HG03139 (cell line): ENCODE measurements around the gene TAS2R40.
"Not testable (repeated sequence)": the region's sequence is repeated elsewhere in the genome, so short reads cannot be mapped to it uniquely, and the experiment has no call there.

Source experiments
- ATAC-seq: cut with Tn5 transposase; IDR thresholded peaks from one replicate; pipeline ENCODE4 v1.9.1; 2021; ENCODE audit not compliant: unreplicated experiment

Gene TAS2R40

GRCh38 chr7:143221737-143222136, at the start of gene TAS2R40:
Gene TAS2R40 (plus strand): TSS chr7:143222037. CDS start chr7:143222079, 42 bp downstream.
- no peak for ATAC-seq

- no peak for ATAC-seq
Observed at GRCh38 chr7:143172354-143172753, 49.5 kb upstream of the TAS2R40 start.

- ATAC-seq, result no peak
Observed at GRCh38 chr7:143176128-143176527, 45.7 kb upstream of the TAS2R40 start.

DNA sequence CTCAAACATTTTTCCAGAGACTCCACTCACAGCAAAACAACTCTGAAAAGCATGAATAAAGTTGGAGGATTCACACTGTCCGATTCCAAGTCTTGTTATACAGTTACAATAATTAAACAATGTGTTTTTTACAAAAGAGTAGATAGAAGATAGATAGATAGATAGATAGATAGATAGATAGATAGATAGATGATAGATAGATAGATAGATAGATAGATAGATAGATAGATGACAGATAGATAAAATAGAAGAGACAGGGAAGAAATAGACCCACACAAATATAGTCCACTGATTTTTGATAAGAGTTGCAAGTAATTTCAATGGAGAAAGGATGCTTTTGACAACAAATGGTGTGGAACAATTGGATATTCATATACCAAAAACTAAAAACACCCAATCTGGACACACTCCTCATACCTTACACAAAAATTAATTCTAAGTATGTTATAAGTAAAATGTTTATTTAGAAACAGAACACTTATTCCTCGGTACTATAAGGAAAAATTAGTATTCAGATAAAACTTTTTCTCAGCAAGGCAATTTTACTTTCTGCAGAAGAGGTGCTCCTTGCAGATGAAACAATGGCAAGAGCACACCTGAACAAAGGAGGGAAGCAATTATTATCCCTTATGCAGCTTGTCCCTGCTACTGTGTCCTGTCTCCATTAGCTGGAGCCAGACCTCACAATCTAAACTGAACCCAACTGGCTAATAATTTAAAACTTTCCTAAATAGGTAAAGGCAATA, 44.3 kb upstream of the TAS2R40 start:
- no peak for ATAC-seq

- ATAC-seq, result not testable (repeated sequence)
Observed at GRCh38 chr7:143180771-143181170, 41.1 kb upstream of the TAS2R40 start.

DNA sequence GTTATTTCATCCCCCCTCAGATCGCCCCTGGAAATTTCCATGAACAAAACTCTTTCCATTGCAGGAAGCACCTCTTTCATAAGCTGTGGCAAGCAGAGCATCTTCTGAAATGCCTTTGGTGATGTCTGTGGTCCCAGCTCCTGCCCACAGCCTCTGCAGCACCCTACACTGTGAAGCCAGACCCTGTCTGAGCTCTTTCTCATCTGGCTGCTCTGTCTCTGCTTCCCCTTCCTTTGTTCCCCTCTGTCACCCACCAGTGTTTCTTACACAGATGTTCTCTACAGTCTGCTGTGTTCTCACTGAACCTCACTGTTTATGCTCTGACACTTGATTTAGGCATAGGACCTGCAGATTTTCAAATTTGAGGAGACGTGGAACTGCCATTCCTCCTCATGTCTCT, 40.5 kb upstream of the TAS2R40 start:
- ATAC-seq, result no peak

DNA sequence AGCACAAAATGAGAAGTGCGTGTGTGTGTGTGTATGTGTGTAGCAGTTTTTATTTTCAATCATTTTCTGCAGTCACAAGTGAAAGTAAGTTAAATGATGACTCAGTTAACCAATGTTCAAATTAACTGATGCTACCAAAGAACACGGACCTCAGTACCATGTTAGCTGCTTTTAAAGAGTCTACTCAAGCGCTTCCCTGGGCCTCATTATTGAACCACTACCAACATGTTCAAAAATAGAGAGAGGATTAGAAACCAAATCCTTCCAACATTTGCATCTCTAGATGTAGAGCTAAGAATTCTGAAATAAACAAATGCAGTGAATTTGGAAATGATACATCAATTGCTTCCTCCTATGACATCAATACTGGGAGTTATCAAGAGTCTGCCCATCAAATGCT, 38.8 kb upstream of the TAS2R40 start, which contains the start of gene TAS2R39:
Gene TAS2R39 (plus strand): TSS at position 396 of the 400 bp plus-strand sequence. CDS start 0 bp downstream, at position 396.
- ATAC-seq, result no peak

DNA sequence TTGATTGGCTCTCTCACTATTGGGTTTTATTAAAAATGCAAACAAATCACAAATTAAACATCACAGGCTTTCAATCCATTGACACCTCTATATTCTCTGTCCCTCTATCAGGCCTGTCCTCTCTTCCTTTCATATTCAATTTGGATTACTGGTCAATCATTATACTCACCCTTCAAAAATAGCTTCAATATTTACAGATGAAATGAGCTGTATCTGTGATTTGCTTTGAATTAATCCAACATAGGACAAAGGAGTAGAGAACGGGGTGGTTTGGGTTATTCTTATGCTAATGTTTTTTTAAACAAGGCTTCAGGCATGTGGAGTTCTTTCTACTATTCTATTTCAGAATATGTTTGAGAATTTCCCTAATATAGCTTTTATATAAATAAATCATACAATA, 36.3 kb upstream of the TAS2R40 start:
- no peak for ATAC-seq

DNA sequence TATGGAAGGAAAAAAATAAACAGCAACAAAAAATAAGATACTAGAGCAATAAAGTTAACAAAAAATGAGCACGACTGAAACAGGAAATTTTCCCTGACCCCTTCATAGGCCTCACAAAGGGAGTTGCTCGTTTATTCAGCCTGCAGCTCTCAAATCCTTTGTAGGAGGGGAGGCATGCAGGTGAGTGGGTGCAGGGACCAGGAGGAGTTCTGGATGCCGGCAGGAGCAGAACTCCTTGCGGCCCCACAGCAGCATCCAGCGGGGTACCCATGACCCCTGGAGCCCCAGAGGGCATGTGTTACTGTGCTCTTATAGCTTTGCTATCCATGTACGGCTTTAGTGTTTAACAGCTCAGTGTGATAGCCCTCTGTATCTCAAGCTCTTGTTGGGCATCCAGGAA, 32.8 kb upstream of the TAS2R40 start:
- ATAC-seq, result no peak

- no peak for ATAC-seq
Observed at GRCh38 chr7:143193880-143194279, 28.0 kb upstream of the TAS2R40 start.

DNA sequence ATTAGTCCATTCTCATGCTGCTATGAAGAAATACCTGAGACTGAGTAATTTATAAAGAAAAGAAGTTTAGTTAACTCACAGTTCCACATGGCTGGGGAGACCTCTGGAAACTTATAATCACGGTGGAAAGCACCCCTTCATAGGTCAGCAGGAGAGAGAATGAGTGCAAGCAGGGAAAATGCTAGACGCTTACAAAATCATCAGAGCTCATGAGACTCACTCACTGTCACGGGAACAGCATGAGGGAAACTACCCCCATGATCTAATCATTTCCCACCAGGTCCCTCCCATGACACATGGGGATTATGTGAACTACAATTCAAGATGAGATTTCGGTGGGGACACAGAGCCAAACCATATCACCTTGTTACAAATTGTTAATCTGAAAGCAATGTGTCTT, 22.8 kb upstream of the TAS2R40 start:
- no peak for ATAC-seq

- no peak for ATAC-seq
Observed at GRCh38 chr7:143202161-143202560, 19.7 kb upstream of the TAS2R40 start.

DNA sequence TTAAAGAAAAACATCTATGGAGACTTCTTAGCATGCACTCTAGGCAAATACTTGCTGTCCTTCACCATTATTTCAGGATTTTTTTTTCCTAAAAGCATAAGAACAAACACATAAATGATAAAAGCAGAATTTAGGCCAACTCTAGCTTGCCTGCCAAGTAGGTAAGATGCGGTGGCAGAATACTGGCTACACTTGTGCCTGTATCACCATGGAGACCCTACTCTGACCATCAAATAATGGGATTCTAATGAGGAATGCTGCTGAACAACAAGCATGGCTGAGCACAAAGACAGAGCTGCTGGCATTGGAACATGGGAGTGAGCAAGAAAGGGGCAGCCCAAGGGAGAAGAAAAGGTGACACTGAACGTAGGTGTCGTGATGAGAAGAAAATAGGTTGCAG, 18.5 kb upstream of the TAS2R40 start:
- ATAC-seq, result no peak

DNA sequence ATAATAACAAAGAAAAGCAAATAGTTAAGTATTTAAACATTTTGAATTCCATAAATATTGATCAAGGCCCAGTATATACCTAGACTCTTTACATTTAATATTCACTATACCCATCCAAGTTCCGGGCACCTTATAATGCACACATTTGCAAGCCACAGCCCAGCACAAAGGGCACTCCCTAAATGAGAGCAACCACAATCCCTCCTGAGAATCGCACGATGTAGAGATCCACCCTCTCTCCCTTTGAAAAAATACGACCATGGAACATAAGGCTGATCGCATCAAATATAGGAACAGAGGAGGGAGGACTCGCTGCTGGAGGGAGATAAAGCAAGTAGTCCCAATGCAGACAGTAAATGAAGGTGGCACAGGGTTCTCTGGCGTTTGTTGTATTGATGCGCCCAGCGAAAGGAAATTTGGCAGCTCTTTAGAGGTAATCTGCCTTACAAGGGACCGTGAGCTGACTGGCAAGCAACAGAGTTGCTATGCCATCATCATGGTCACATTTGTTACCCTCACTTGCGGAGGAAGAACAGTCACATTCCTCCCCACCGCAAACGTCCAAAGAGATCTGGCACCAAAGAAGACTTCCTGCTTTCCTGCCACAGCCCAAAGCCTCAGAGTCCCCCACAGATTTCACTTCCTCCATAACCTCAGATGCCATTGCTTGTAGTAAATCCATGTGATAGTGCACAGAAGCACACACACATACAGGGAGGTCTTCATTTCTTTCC, 16.1 kb upstream of the TAS2R40 start:
- peak; percentile 90 for ATAC-seq

- ATAC-seq, result no peak
Observed at GRCh38 chr7:143210541-143210940, 11.3 kb upstream of the TAS2R40 start.

- not testable (repeated sequence) for ATAC-seq
Observed at GRCh38 chr7:143213478-143213877, 8.4 kb upstream of the TAS2R40 start.

- ATAC-seq, result peak; percentile 82
Observed at GRCh38 chr7:143214789-143215679, 6.8 kb upstream of the TAS2R40 start.

- ATAC-seq, result no peak
Observed at GRCh38 chr7:143216151-143216550, 5.7 kb upstream of the TAS2R40 start.

DNA sequence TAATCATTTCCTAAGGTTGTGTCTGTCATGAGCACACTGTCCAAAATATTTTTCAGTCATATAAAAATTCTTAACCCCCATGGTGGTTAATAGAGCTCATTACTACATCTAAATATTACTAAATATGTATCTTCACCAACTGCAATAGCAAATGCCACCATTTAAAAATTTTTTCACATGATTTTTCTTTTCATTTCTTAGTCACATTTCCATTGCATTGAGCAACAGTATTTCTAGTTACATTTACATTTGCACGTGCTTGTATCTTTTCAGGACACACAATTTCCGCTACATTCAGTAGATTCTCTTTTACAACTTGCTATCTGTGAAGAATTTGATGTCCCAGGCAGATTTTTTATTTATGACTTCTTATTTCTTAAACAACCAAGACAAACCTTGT, 5.2 kb upstream of the TAS2R40 start:
- no peak for ATAC-seq

DNA sequence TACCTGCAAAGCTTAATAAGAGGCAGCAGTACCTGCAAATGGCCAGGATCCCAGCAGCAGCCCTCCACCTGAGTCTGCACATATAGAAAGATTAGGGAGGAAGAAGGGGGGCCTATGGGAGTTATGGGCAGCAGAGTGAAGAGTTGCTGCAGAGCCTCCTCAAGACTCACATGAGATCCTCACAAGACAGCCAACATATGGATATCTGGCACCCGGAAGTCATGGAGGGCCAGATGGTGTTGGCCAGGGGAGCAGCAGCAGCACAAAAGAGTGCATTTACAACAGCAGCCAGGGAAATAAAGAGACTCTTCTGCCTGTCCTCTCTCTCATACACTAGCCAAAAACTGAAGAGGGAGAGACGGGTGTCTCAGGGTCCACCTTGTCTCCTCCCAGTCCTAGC, 4.0 kb upstream of the TAS2R40 start:
- ATAC-seq, result no peak

DNA sequence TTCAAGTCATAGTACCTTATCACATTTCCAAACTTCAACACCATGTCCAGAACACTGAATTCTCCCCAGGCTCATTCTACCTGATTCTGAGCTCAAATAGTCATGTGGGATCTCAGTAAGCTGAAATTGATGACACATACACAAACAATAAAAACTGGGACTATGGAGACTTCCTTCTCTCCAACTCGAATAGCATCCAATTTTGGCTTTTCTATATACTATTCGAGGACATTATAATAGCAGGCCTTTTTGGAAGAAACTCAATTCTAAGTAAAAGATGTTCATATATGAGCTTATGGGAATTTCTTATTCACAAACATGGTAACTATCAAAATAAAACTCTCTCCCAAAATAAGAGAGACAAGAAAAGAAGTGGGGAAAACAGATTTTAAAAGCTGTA, 551 bp upstream of the TAS2R40 start:
- no peak for ATAC-seq
